Peyer's patch (tissue), 4 donors: ENCODE measurements around the gene HSPG2. TPM values are rescaled to one million over a fixed set of nuclear protein-coding genes. Genes with fewer than 3 reads are reported as not detected.

Source experiments
- DNase-seq, 3 donors: peaks; one replicate each; pipeline ENCODE4 v3.0.0-alpha.2; 2017 to 2019
- H3K27ac ChIP-seq, 4 donors: fragments of 200-600 bp; sonication (generic); one replicate each; pipeline ENCODE4 v1.5.1; 2016 to 2019
- H3K27me3 ChIP-seq, 2 donors: fragments of 200-600 bp; sonication (generic); one replicate each; pipeline ENCODE4 v1.5.1; 2019
- H3K36me3 ChIP-seq, 3 donors: fragments of 200-600 bp; sonication (generic); one replicate each; pipeline ENCODE4 v1.5.1; 2016 to 2019
- H3K4me1 ChIP-seq, 4 donors: fragments of 200-600 bp; sonication (generic); one replicate each; pipeline ENCODE4 v1.5.1; 2016 to 2019
- H3K4me3 ChIP-seq, 4 donors: fragments of 200-600 bp; sonication (generic); 1 replicate in 3 of 4; 2 replicates in 1 of 4; pipeline ENCODE4 v1.5.1; 2016 to 2019; ENCODE audit warnings: mild to moderate bottlenecking in 1 of 4
- H3K9me3 ChIP-seq, 4 donors: fragments of 200-600 bp; sonication (generic); one replicate each; pipeline ENCODE4 v1.5.1; 2016 to 2019; ENCODE audit warnings: mild to moderate bottlenecking in 1 of 4
- CTCF ChIP-seq, 6 experiments: fragments of 450-650 bp in 4 of 6; fragments of 200-600 bp in 2 of 6; sonication (generic) in 1 of 6; IDR thresholded peaks; one replicate each; pipeline ENCODE4 v1.5.1; 2017 to 2019; ENCODE audit warnings: antibody characterized with exemption in 6 of 6, mild to moderate bottlenecking in 3 of 6, moderate library complexity in 1 of 6
- POLR2A ChIP-seq, 2 donors: fragments of 450-650 bp; IDR thresholded peaks; one replicate each; pipeline ENCODE4 v1.5.1; 2017; ENCODE audit warnings: antibody characterized with exemption in 2 of 2, mild to moderate bottlenecking in 2 of 2, moderate library complexity in 2 of 2
- total RNA-seq, 4 donors: library from RNA; depleted of rRNA; stranded (reverse); fragments of >200 nt; gene quantifications; one replicate each; pipeline ENCODE4 v1.1.0, GENCODE V29; 2016

The HSPG2 gene
- total RNA-seq, 4 donors from 2014 or later, result 68.7 to 199 (median 122) TPM

DNA sequence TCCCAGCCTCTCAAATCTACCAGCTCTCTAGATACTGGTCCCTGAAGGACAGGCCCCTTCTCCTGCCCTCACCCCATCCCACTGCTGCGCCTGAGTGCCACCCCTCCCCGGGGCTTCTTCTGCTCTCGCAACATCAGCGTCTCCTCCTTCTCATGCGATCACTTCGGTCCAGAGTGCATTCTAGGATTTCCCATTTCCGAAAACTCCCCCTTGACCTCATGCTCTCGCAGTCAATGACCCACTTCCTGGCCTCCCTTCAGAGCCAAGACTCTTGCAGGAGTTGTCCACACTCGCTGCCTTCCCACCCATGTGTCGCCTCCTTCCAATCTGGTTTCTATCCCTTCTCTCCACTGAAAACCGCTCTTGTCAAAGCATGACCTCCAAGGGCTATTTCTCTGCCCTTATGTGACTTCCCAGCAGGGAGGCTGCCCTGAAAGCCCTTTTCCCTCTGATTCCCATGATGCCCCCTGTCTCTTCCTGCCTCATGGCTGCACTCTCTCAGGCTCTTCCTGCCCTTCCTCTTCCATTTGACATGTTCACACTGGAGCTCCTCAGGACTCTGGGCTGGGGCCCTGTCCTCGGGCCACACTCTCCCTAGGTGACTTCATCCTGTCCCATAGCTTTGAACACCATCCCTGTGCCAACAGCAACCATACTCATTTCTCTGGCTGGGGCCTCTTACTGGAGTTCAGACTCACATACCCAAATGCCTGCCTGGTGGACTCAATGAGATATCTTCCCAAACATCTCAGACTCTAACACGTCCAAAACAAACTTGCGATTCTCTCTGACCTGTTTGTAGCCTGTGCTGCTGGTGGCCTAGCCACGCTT lies 79.1 kb downstream of the HSPG2 start:
- no peaks in the 10 kb centered on the region for H3K4me1 ChIP-seq
- no peaks in the 10 kb centered on the region for H3K9me3 ChIP-seq
- no peaks in the 10 kb centered on the region for H3K27me3 ChIP-seq
- TF ChIP-seq CTCF (IDR thresholded peaks at IDR 0.05), result no peak
- no peak for TF ChIP-seq POLR2A (IDR thresholded peaks at IDR 0.05)
- H3K4me3 ChIP-seq, result no peak overlapping the region
- peak overlapping the region in 2 of 4 donors; percentile 13 to 23 for H3K27ac ChIP-seq
- DNase-seq, result no peak
- H3K36me3 ChIP-seq, result peaks cover 0 to 87% (median 0%) of the 10 kb centered on the region in 3 donors

DNA sequence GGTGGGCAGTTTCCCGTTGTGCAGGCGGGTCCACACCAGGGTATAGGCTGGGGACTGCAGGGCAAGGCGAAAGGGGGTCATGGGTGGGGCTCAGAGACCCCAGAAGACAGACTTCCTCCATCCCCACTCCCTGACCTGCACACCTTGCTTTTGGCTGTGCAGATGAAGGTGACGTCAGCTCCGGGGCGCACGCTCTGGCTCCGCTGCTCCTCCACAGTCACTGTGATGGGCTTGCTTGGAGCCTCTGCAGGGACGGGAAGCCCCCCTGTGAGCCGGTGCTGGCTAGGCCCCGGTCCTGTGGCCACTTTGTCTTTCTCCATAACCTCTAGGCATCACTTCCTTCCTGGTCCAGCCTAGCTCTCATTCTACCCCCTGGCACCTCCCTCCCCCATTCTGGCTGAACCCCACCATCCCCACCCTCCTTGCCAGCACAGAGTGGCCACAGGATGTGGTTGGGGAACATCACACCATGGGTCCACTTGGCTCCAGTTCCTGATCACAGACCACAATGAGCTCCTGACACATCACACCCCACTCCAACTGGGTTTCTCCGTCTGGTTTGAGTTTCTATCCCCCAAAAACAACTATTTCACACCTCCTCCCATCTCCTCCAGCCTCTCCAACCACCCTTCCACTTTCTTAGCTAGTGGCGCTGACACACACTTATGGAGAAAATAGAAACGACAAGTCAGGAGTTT lies 79.8 kb downstream of the HSPG2 start:
- H3K27me3 ChIP-seq, result no peaks in the 10 kb centered on the region
- no peak overlapping the region for H3K4me3 ChIP-seq
- no peaks in the 10 kb centered on the region for H3K4me1 ChIP-seq
- DNase-seq, result no peak
- no peaks in the 10 kb centered on the region for H3K9me3 ChIP-seq
- H3K36me3 ChIP-seq, result peaks cover 0 to 95% (median 0%) of the 10 kb centered on the region in 3 donors
- peak overlapping the region in 2 of 4 donors; percentile 13 to 23 for H3K27ac ChIP-seq
- TF ChIP-seq CTCF (IDR thresholded peaks at IDR 0.05) (no peak), POLR2A (IDR thresholded peaks at IDR 0.05) (no peak)

- DNase-seq, result no peak
- Histone ChIP-seq H3K9me3 (no peaks in the 10 kb centered on the region), H3K36me3 (peaks cover 0 to 93% (median 0%) of the 10 kb centered on the region in 3 donors), H3K4me3 (no peak overlapping the region), H3K27me3 (no peaks in the 10 kb centered on the region), H3K4me1 (no peaks in the 10 kb centered on the region), H3K27ac (no peak overlapping the region)
- TF ChIP-seq CTCF (IDR thresholded peaks at IDR 0.05) (no peak), POLR2A (IDR thresholded peaks at IDR 0.05) (no peak)
Measured at GRCh38 chr1:21855257-21856096, 81.6 kb downstream of the HSPG2 start.

DNA sequence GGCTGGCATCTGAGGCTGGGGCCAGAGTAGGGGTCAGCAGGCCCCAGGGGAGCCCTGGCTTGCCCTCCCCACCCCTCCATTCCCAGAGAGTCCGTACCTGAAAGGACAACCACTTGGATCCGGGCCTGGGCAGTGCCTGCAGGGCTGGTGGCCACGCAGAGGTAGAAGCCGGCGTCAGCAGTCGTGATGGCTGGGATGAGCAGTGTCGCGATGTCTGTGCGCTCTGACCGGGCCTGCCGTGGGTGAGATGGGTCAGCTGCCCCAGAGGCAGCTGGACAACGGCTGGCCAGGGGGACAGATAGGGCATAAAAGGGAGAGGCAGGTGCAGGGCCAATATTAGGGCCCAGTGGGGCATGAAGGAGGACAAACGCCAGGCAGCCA lies 82.4 kb downstream of the HSPG2 start:
- Histone ChIP-seq H3K36me3 (peaks cover 0 to 93% (median 0%) of the 10 kb centered on the region in 3 donors), H3K4me1 (no peaks in the 10 kb centered on the region), H3K27me3 (no peaks in the 10 kb centered on the region), H3K27ac (no peak overlapping the region), H3K4me3 (no peak overlapping the region), H3K9me3 (no peaks in the 10 kb centered on the region)
- DNase-seq, result no peak
- TF ChIP-seq POLR2A (IDR thresholded peaks at IDR 0.05) (no peak), CTCF (IDR thresholded peaks at IDR 0.05) (no peak)

DNA sequence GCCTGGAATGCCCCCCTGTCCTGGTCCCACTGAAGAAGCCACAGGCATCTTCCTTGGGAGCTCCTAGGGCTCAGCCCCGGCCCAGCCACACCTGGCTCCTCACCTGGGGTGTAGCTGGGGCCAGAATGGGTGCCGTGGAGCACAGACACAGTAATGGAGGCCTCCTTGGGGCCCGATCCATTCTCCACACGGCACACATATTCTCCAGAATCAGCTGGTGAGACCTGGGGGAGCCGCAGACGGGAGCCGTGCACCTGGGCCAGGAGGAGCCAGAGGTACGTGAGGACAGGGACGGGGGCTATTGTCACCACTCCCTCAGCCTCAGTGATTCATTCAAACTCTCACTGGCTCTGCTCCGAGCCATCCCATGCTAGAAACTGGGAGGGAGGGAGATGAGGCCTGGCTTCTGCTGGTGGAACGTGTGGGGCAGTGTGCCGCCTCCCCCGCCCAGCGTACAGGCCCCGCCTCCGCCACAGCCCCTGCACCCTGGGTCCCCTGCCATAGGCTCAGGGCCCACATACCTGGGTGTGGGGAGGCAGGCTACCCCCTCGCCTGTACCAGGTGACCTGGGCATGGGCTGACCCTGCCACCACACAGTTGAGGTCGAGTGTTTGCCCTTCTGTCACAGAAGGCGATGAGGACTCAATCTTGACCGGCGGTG lies 82.9 kb downstream of the HSPG2 start:
- no peak for DNase-seq
- no peaks in the 10 kb centered on the region for H3K27me3 ChIP-seq
- no peaks in the 10 kb centered on the region for H3K9me3 ChIP-seq
- peaks cover 0 to 93% (median 0%) of the 10 kb centered on the region in 3 donors for H3K36me3 ChIP-seq
- H3K4me3 ChIP-seq, result no peak overlapping the region
- H3K27ac ChIP-seq, result no peak overlapping the region
- H3K4me1 ChIP-seq, result no peaks in the 10 kb centered on the region
- TF ChIP-seq POLR2A (IDR thresholded peaks at IDR 0.05) (no peak), CTCF (IDR thresholded peaks at IDR 0.05) (no peak)
